Stimulated activated CD8-positive, alpha-beta memory T cell treated with anti-CD3 and anti-CD28 coated beads, Interleukin-7, amount 100 ng/mL, for 4 hours (primary cell): ENCODE results near the gene INCENP.
A peak's percentile ranks its signal among the peaks of the same experiment; 100 is the strongest.
"Not testable (repeated sequence)": the region's sequence is repeated elsewhere in the genome, so short reads cannot be mapped to it uniquely, and the experiment has no call there.

ENCODE experiments used
- DNase-seq, 2 donors: peaks; one replicate each; pipeline ENCODE4 v3.0.0-alpha.2; 2020; ENCODE audit warnings: low read depth in 2 of 2

INCENP gene

GRCh38 chr11:62123669-62124185 is at the start of gene INCENP:
Gene INCENP (plus strand): TSS chr11:62124011. CDS start chr11:62128162, 4,151 bp downstream.
- peak; percentile 92 to 94 for DNase-seq

- DNase-seq: no peak
Observed at GRCh38 chr11:62075438-62075837, 48.4 kb upstream of the INCENP start.

- no peak for DNase-seq
Observed at GRCh38 chr11:62077132-62077531, 46.7 kb upstream of the INCENP start.

DNA sequence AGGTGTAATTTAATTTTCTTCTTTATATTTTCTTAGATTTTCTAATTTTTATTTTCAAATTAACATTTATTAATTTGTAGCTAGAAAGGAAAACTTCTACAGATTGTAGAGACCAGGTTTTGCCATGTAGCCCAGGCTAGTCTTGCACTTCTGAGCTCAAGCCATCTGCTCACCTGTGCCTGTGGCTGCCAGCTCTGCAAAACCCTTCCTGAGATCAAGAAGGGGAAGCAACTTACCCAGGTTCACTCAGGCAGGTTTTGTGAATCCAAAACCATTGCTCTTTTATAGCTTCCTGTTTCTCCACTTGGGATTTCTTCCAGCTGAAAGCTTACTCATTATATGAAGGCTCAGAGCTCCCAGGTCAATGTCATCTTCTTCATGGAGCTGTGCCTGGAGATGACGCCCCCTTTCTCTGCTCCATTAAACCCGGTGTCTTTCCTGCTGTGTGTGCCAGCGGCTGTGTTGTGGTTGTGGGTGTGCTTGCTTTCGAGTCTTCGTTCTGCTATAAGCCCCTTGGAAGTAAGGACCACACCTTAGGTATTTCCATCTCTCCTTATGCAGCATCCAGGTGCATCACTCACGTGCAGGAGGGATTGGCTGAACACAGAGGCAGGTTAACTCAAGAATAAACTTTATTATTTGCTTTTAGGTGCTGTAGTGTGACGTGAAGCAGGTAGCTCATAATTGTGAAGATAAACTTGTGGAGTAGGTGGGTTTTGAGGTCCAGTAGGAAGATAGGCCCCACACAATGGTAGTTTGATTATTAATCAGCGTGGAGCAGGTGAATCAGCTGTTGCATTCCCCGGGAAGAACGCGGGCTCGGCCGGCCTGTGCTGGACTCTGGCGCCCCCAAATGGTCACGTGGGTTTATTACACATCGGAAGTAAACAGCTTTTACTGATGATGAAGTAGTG is 42.2 kb upstream of the INCENP start:
- DNase-seq: peak; percentile 60 to 67

DNA sequence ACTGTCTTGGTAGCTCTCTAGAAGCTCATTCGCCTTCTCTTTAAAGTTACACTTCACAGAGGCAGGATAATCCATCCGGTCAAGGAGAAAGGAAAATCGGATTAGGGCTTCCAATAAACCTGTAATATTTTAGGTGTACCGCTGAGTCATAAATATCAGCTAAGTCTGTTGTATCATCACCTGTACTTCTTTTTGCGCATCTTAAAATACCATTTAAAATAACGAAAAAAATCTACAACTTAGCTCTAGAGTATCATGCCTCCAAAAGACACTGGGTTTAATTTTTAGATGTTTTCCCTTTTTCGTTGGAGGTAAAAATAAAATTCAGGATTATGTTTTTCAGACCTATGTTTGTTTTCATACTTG is 41.5 kb upstream of the INCENP start:
- DNase-seq: no peak

DNA sequence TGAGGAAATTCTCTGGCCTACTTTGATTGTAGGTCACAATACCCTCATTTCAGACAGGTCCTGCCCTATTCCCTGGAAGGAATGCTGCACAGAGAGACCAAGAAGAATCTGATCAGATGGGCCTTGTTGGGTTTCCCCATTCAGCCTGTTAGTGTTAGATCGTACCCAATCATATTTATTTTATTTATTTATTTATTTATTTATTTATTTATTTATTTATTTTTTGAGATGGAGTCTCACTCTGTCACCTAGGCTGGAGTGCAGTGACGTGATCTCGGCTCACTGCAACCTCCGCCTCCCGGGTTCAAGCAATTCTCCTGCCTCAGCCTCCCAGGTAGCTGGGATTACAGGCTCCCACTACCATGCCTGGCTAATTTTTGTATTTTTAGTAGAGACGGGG is 39.0 kb upstream of the INCENP start:
- DNase-seq: not testable (repeated sequence)

DNA sequence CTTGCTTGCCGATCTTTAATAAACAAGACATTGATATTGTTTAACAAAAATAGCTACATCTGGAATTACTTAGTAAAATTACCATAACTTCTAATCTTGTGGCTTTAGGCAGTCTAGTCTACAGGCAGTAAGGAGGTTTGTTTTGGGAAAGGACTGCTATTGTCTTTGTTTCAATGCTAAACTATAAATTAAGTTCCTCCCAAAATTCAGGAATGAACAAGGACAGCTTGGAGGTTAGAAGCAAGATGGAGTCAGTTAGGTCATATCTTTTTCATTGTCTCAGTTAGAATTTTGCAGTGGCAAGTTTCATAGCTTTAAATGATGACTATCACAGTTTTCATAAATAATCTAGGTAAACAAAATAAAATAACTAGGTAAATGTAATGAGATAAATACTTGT is 36.1 kb upstream of the INCENP start:
- DNase-seq: no peak

GRCh38 chr11:62088331-62088933 is 35.4 kb upstream of the INCENP start:
- DNase-seq: no peak

DNA sequence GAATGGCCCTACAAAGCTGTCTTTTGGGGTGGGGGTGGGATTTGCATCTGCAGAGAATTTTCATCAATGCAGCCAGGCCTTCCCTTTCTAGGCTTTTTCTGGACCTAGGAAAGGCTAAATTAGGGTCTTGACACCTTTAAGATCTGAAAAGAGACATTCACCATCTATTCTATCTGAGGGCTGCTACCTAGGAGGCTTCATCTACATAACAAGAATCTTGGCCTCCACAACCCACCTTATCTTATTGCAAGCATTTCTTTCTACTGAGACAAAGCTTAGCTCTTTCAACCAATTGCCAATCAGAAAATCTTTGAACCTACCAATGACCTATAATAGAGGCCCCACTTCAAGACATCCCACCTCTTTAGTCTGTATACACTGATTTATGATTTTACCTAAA is 20.7 kb upstream of the INCENP start:
- no peak for DNase-seq

GRCh38 chr11:62103986-62104385 is 19.8 kb upstream of the INCENP start:
- DNase-seq: no peak

- DNase-seq: no peak
Observed at GRCh38 chr11:62104816-62105653, 18.8 kb upstream of the INCENP start.

DNA sequence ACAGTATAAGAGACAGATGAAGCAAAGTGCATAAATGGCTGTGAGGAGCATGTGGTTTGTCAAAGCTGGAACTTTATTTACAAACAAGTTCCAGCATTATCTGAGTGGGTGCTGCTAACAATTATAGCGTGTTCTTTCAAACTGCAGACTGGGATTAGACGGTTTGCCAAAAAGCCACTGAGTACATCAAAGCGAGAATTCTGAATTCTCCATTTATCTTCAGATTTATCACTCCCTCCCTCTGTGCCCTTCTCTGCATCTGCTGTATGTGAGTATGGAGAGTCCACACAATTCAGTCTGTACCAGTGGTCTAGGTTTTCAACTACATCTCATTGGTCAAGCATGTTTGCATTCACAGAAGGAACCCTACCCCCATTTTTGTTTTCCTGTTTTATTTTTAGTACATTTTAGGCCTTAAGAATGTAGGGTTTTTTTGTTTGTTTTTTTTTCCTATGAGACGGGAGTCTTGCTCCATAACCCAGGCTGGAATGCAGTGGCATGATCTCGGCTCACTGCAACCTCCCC is 18.1 kb upstream of the INCENP start:
- DNase-seq: no peak

GRCh38 chr11:62108017-62108750 is 15.6 kb upstream of the INCENP start:
- DNase-seq: no peak

- no peak for DNase-seq
Observed at GRCh38 chr11:62108971-62109404, 14.8 kb upstream of the INCENP start.

DNA sequence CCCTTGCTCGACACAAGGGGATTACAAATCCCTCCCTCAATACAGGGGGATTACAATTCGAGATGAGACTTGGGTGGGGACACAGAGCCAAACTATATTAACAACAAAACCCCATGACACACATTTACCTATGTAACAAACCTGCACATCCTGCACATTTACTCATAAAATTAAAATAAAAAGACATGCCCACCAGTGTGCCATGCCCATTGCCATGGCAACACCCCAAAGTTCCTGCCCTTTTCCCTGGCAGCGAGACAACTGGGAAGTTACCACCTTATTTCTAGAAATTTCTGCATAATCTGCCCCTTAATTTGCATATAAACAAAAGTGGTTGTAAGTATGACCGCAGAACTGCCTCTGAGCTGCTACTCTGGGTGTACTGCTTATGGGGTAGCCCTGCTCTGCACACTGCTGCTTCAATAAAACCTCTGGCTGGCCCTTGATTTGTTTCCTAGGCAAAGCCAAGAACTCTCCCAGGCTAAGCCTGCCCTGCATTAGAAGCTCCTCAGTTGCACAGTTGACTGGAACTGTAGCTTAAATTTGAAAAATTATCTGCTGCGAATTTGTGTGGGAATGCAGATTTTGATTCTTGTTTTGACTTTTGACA is 8.6 kb upstream of the INCENP start:
- DNase-seq: no peak

DNA sequence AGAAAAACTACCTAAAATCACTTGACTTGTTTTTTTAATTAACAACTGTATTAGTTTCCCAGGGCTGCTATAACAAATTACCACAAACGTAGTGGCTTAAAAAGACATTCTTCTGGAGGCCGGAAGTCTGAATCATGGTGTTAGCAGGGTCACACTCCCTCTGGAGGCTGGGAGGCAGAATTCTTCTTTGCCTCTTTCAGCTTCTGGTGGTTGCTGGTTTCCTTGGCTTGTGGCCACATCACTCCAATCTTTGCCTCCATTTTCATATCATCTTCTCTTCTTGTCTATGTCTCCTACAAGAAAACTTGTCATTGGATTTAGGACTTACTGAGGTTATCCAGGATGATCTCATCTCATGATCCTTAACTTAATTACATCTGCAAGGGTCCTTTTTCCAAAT is 7.4 kb upstream of the INCENP start:
- DNase-seq: no peak

GRCh38 chr11:62119569-62119968 is 4.2 kb upstream of the INCENP start:
- no peak for DNase-seq

DNA sequence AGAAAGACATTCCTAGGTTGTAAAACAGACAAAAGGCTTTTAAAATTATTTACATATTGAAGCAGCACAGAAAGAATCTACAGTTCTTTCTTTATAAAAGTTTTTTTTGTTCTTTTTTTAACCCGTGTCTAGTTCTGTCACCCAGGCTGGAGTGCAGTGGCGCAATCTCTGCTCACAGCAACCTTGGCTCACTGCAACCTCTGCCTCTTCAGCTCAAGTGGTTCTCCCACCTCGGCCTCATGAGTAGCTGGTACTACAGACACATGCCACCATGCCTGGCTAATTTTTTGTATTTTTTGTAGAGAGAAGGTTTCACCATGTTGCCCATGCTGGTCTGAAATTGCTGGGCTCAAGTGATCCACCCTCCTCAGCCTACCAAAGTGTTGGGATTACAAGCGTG is 3.8 kb upstream of the INCENP start:
- DNase-seq: no peak

- DNase-seq: no peak
Observed at GRCh38 chr11:62120431-62120830, 3.4 kb upstream of the INCENP start.

DNA sequence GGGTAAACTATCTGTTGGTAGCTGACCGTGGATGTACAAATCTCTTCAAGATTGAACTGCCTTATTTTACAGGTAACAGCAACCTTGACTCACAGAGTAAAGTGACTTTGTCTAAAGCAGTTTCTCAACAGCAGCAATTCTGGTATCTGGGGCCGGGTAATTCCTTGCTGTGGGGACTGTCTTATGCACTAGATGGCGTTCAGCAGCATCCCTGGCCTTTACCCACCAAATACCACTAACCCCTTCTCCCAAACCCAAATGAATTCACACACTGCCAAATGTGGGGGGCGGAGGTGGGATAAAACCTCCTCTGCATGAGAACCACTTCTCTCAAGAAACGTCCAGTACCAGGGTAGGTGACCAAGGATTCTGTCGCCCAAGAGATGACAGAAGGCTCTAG is 1.7 kb upstream of the INCENP start:
- DNase-seq: no peak
